ENCODE results near the gene PPP1R7. TPM values are rescaled to one million over a fixed set of nuclear protein-coding genes. Genes with fewer than 3 reads are reported as not detected.

Gene PPP1R7
- polyA plus RNA-seq, 1 donor from 2014 or later, result 59.3 TPM

DNA sequence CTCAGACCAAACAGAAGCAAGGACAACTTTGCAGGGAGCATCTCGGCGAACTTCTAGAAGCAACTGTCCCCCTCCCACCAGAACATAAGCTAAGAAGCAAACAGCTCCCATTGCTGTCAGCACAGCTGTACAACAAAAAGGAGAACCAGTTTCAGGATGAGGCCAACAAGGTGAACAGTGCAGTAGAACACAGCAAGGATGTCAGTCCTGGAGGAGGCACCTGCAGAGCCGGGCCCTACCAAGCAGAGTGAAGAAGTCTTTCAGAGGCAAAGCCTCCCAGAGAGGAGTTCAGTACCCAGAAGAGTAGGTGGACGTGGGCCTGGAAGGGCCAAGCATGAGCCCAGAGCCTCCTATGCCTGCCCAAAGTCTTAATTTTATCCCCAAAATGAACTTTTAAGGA, 2.0 kb upstream of the PPP1R7 start:
- Histone ChIP-seq H3K9ac (ENCODE audit: low read length) (peak overlapping the region; percentile 69), H3K4me2 (ENCODE audit: low read length) (peak overlapping the region; percentile 94), H3K36me3 (ENCODE audit: insufficient read depth, low read length) (no peaks in the 10 kb centered on the region), H3K9me3 (ENCODE audit: low read length) (no peaks in the 10 kb centered on the region), H2AFZ (ENCODE audit: low read depth, low read length) (no peak overlapping the region), H3K9me2 (ENCODE audit: insufficient read depth, low read length) (no peaks in the 10 kb centered on the region), H3K4me3 (ENCODE audit: low read length) (peak overlapping the region; percentile 98), H3K27ac (ENCODE audit: low read length) (no peak overlapping the region), H3K79me2 (replicated peaks; ENCODE audit: insufficient read depth, low read length) (peaks cover 7% of the 10 kb centered on the region), H3F3A (ENCODE audit: insufficient read depth, low read length, poor library complexity, severe bottlenecking) (no peaks in the 10 kb centered on the region), H3K27me3 (ENCODE audit: insufficient read depth, low read depth, low read length) (no peaks in the 10 kb centered on the region), H4K20me1 (ENCODE audit: insufficient read depth) (no peaks in the 10 kb centered on the region)
- no peak for TF ChIP-seq POLR2AphosphoS5 (IDR thresholded peaks at IDR 0.05)
- no peak for TF ChIP-seq EP300 (conservative IDR thresholded peaks at IDR 0.05; ENCODE audit: poor library complexity, severe bottlenecking)
- no peak for TF ChIP-seq SMC3 (conservative IDR thresholded peaks at IDR 0.05; ENCODE audit: poor library complexity)
- TF ChIP-seq, protein P1, sequence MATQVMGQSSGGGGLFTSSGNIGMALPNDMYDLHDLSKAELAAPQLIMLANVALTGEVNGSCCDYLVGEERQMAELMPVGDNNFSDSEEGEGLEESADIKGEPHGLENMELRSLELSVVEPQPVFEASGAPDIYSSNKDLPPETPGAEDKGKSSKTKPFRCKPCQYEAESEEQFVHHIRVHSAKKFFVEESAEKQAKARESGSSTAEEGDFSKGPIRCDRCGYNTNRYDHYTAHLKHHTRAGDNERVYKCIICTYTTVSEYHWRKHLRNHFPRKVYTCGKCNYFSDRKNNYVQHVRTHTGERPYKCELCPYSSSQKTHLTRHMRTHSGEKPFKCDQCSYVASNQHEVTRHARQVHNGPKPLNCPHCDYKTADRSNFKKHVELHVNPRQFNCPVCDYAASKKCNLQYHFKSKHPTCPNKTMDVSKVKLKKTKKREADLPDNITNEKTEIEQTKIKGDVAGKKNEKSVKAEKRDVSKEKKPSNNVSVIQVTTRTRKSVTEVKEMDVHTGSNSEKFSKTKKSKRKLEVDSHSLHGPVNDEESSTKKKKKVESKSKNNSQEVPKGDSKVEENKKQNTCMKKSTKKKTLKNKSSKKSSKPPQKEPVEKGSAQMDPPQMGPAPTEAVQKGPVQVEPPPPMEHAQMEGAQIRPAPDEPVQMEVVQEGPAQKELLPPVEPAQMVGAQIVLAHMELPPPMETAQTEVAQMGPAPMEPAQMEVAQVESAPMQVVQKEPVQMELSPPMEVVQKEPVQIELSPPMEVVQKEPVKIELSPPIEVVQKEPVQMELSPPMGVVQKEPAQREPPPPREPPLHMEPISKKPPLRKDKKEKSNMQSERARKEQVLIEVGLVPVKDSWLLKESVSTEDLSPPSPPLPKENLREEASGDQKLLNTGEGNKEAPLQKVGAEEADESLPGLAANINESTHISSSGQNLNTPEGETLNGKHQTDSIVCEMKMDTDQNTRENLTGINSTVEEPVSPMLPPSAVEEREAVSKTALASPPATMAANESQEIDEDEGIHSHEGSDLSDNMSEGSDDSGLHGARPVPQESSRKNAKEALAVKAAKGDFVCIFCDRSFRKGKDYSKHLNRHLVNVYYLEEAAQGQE (IDR thresholded peaks at IDR 0.05; ENCODE audit: borderline replicate concordance), result no peak
- TF ChIP-seq, protein P2, sequence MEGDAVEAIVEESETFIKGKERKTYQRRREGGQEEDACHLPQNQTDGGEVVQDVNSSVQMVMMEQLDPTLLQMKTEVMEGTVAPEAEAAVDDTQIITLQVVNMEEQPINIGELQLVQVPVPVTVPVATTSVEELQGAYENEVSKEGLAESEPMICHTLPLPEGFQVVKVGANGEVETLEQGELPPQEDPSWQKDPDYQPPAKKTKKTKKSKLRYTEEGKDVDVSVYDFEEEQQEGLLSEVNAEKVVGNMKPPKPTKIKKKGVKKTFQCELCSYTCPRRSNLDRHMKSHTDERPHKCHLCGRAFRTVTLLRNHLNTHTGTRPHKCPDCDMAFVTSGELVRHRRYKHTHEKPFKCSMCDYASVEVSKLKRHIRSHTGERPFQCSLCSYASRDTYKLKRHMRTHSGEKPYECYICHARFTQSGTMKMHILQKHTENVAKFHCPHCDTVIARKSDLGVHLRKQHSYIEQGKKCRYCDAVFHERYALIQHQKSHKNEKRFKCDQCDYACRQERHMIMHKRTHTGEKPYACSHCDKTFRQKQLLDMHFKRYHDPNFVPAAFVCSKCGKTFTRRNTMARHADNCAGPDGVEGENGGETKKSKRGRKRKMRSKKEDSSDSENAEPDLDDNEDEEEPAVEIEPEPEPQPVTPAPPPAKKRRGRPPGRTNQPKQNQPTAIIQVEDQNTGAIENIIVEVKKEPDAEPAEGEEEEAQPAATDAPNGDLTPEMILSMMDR (IDR thresholded peaks at IDR 0.05; ENCODE audit: poor library complexity, severe bottlenecking), result no peak
- TF ChIP-seq TAF1 (IDR thresholded peaks at IDR 0.05; ENCODE audit: low read depth), result no peak
- no peak for TF ChIP-seq RAD21 (conservative IDR thresholded peaks at IDR 0.05)
- TF ChIP-seq EZH2 (IDR thresholded peaks at IDR 0.05; ENCODE audit: borderline replicate concordance, insufficient read depth, low read length, poor library complexity, severe bottlenecking), result no peak
- TF ChIP-seq MXI1 (conservative IDR thresholded peaks at IDR 0.05; ENCODE audit: poor library complexity, severe bottlenecking), result no peak

DNA sequence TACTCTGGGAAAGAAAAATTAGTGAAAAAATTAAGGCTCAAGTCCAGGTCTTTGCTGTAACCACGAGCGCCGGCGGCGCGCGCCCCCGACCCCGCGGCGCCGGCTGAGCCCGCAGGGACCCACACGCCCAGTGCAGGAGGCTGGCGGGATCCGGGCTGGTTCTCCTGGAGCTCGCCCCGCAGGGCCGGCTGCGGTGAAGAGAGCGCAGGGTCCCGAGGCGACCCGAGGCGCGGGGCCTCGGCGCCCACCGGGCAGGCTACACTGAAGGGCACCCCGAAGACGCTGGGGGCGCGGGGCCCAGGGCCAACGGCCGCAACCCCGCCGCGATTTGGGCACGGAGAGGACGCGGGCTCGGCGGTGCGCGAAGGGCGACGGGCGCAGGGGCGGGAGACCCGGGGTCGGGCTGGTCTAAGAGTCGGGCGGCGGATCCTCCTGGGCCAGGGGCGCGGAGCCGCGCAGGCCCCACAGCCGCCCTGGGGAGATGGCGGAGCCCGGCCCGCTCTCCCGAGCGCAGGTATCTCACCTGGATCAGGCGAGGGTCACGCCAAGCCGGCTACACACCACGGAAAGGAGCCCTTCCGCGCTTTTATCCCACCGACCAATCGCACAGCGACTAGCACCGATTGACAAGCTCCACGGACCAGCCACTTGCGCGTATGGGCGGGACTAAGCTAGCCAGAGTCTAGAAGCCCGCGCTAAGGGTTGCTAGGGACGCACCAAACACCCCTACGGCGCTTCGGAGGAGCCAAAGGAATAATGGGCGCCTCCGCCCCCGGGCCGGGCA, 1.2 kb upstream of the PPP1R7 start, which contains the start of gene PASK:
PASK (minus strand) TSS at position 582 of the 784 bp plus-strand sequence. CDS start 6,440 bp downstream, outside the sequence.
- no peaks in the 10 kb centered on the region for H3K9me2 ChIP-seq (ENCODE audit: insufficient read depth, low read length)
- peak within 1 kb of the TSS; percentile 98 for H3K4me3 ChIP-seq (ENCODE audit: low read length)
- H3K27me3 ChIP-seq (ENCODE audit: insufficient read depth, low read depth, low read length), result no peaks in the 10 kb centered on the region
- H3K4me2 ChIP-seq (ENCODE audit: low read length), result peak within 1 kb of the TSS; percentile 94
- H3K79me2 ChIP-seq (replicated peaks; ENCODE audit: insufficient read depth, low read length), result peaks cover 7% of the 10 kb centered on the region
- H2AFZ ChIP-seq (ENCODE audit: low read depth, low read length), result peak within 1 kb of the TSS; percentile 74
- H3K9ac ChIP-seq (ENCODE audit: low read length), result peak within 1 kb of the TSS; percentile 75
- H4K20me1 ChIP-seq (ENCODE audit: insufficient read depth), result no peaks in the 10 kb centered on the region
- no peaks in the 10 kb centered on the region for H3K36me3 ChIP-seq (ENCODE audit: insufficient read depth, low read length)
- TF ChIP-seq TAF1 (IDR thresholded peaks at IDR 0.05; ENCODE audit: low read depth) (peak; percentile 36), SMC3 (conservative IDR thresholded peaks at IDR 0.05; ENCODE audit: poor library complexity) (peak; percentile 16), POLR2AphosphoS5 (IDR thresholded peaks at IDR 0.05) (peak; percentile 53), MXI1 (conservative IDR thresholded peaks at IDR 0.05; ENCODE audit: poor library complexity, severe bottlenecking) (peak; percentile 82), RAD21 (conservative IDR thresholded peaks at IDR 0.05) (no peak), EZH2 (IDR thresholded peaks at IDR 0.05; ENCODE audit: borderline replicate concordance, insufficient read depth, low read length, poor library complexity, severe bottlenecking) (no peak)
- TF ChIP-seq, protein P2 (IDR thresholded peaks at IDR 0.05; ENCODE audit: poor library complexity, severe bottlenecking), result peak; percentile 8
- peak within 1 kb of the TSS; percentile 76 for H3K27ac ChIP-seq (ENCODE audit: low read length)
- H3K9me3 ChIP-seq (ENCODE audit: low read length), result no peaks in the 10 kb centered on the region
- no peaks in the 10 kb centered on the region for H3F3A ChIP-seq (ENCODE audit: insufficient read depth, low read length, poor library complexity, severe bottlenecking)

Data from neural cell (in vitro differentiated cells).